Daoy (cell line): ENCODE results near the gene SPRING1. TPM values are rescaled to one million over a fixed set of nuclear protein-coding genes. Genes with fewer than 3 reads are reported as not detected.

Experiments
- DNase-seq: peaks from one replicate; pipeline ENCODE4 v3.0.0-alpha.2; 2015; ENCODE audit warnings: low read depth
- total RNA-seq: library from RNA; depleted of rRNA; stranded (reverse); fragments of >200 nt; shearing (Covaris generic); gene quantifications from 2 replicates; pipeline ENCODE4 v1.2.3, GENCODE V29; 2014

Gene SPRING1
- total RNA-seq, 1 experiment from 2014 or later, result 38.9 TPM

GRCh38 chr12:116708826-116709756, 28.8 kb downstream of the SPRING1 start:
- DNase-seq, result peak; percentile 61

- DNase-seq, result no peak
Measured at GRCh38 chr12:116707751-116708150, 30.1 kb downstream of the SPRING1 start.

- peak; percentile 65 for DNase-seq
Measured at GRCh38 chr12:116703214-116703795, 34.6 kb downstream of the SPRING1 start.

- no peak for DNase-seq
Measured at GRCh38 chr12:116701432-116701831, 36.4 kb downstream of the SPRING1 start.

- no peak for DNase-seq
Measured at GRCh38 chr12:116700066-116700465, 37.8 kb downstream of the SPRING1 start.

GRCh38 chr12:116698554-116699075, 39.3 kb downstream of the SPRING1 start:
- DNase-seq, result no peak

- no peak for DNase-seq
Measured at GRCh38 chr12:116698116-116698515, 39.8 kb downstream of the SPRING1 start.

- DNase-seq, result no peak
Measured at GRCh38 chr12:116697716-116698115, 40.2 kb downstream of the SPRING1 start.

- DNase-seq, result peak; percentile 45
Measured at GRCh38 chr12:116697305-116697704, 40.6 kb downstream of the SPRING1 start.

- no peak for DNase-seq
Measured at GRCh38 chr12:116695464-116695725, 42.5 kb downstream of the SPRING1 start.

GRCh38 chr12:116694653-116695463, 43.0 kb downstream of the SPRING1 start:
- DNase-seq, result no peak

GRCh38 chr12:116693286-116694227, 44.3 kb downstream of the SPRING1 start:
- no peak for DNase-seq

- no peak for DNase-seq
Measured at GRCh38 chr12:116692605-116693004, 45.3 kb downstream of the SPRING1 start.

- no peak for DNase-seq
Measured at GRCh38 chr12:116691636-116692035, 46.2 kb downstream of the SPRING1 start.

GRCh38 chr12:116691205-116691604, 46.7 kb downstream of the SPRING1 start:
- no peak for DNase-seq

GRCh38 chr12:116689979-116690744, 47.7 kb downstream of the SPRING1 start:
- no peak for DNase-seq

- DNase-seq, result no peak
Measured at GRCh38 chr12:116689521-116689920, 48.3 kb downstream of the SPRING1 start.
